Stimulated activated CD8-positive, alpha-beta memory T cell treated with anti-CD3 and anti-CD28 coated beads, Interleukin-7, amount 100 ng/mL, for 24 hours (primary cell): ENCODE data around the gene CTBP2.
"Not testable (repeated sequence)": the region's sequence is repeated elsewhere in the genome, so short reads cannot be mapped to it uniquely, and the experiment has no call there.

Experiments used
- DNase-seq: peaks from one replicate; pipeline ENCODE4 v3.0.0-alpha.2; 2020; ENCODE audit warnings: low read depth

Gene CTBP2

GRCh38 chr10:125087191-125087896 is 73.0 kb downstream of the CTBP2 start:
- no peak for DNase-seq

DNA sequence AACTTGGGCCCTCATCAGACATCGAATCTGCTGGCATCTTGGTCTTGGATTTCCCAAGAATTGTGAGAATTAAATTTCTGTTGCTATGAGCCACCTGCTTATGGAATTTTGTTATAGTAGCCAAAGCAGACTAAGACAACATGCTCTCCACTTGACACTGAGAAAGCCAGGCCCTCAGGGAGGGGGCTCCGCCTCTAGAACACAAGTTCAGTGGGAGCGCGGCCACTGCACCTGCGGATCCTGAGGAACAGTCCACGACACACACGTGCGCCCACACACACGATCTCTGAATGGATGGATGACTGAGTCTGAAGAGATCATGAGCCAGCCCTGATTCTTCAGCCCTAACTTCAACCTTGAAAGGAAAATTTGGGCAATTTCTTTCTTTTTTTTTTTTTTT is 73.7 kb downstream of the CTBP2 start:
- DNase-seq, result no peak

- DNase-seq, result no peak
Observed at GRCh38 chr10:125085258-125086054, 74.9 kb downstream of the CTBP2 start.

DNA sequence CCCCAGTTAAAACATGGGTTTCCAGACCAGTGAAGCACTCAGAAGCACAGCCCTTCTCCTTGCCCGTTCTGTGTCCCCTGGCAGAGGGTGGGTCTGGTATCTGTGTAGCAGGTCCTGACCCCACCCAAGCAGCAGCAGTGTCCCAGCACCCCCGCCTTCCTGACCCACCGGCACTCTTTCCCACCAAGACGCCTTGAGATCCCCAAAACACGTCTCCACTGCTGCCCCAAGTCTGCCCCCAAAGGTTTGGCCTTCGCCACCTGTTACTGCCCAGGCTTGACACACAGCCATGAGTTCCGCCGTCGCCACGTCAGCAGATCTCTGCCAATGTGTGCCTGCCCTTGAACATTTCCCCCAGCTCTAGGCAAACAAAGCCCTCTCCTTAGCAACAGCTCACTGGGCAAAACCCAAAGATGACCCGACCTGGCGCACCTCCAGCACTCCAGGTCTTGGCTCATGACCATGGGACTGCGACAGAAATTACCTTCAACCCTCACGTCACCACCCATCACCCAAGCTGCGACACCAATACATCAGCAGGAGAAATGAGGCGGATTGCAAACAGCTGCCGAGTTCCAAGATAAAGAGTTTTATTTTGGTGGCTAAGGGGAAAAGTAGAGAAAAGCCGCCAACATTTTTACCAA is 75.6 kb downstream of the CTBP2 start:
- DNase-seq, result no peak

DNA sequence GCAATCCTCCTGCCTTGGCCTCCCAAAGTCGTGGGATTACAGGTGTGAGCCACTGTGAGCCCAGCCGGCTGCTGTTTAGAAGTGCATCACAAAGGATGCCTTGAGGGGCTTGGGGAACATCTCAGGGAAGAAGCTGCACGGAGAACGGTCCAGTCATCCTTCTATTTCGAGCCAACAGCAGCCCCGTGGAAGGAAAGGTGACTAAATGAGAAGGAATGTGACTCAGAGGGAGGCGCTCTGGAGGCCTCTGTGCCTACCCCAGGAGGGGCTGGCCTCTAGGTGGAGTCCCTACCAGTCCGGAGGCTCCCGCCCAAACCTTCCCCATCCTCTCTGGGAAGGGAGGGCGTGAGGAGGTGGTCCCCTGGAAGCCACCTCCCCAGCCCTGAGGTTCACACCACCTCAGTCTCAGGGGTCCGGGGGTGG is 76.2 kb downstream of the CTBP2 start:
- no peak for DNase-seq

- no peak for DNase-seq
Observed at GRCh38 chr10:125083576-125083920, 76.8 kb downstream of the CTBP2 start.

DNA sequence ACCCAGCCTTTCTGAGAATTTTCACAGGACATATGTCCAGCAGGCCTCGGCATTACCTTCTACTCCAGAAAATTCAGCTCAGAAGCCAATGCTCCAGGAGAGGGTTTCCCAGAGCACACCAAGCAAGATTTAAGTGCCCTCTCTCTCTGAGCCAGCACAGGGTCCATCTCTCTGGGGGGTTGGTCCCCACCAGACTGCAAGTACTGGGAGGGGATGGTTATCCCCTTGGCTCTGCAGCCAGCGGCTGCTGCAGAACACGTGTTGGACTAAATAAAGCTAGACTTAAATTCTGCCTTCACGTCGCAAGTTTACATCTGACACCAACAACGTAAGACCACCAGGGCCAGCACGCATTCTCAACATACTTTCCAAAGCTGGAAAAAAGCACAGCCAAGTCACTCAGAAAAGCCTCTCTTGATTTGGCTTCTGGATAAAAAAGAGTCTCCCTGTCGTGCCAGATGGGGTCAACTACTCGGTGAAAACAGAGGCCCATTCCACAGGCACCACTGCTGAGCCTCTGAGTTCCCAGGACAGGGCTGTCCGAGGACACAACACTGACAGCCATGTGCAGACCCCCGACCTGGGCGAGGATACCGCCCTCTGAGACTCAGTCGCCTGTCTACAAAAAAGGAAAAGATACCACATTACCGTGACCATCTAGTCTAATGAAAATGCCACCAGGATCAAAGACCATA is 77.3 kb downstream of the CTBP2 start:
- DNase-seq, result no peak

GRCh38 chr10:125082471-125082870 is 77.9 kb downstream of the CTBP2 start:
- DNase-seq, result not testable (repeated sequence)

GRCh38 chr10:125081931-125082330 is 78.4 kb downstream of the CTBP2 start:
- DNase-seq, result no peak

DNA sequence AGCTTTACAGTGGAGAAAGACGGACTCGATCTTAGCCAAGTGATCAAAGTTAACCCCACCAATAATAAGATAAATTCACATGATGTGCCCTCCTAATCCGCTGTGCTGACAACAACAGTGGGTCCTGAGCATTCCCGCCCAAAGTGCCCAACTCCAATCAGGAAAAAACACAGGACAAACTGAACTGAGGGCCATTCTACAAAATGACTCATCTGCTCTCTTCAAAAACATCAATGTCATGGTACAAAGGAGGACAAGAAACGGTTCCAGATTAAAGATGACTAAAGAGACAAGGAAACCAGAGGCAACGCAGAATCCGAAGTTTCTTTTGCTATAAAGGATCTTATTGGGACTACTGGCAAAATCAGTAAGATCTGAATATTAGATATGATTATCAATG is 79.4 kb downstream of the CTBP2 start:
- no peak for DNase-seq

DNA sequence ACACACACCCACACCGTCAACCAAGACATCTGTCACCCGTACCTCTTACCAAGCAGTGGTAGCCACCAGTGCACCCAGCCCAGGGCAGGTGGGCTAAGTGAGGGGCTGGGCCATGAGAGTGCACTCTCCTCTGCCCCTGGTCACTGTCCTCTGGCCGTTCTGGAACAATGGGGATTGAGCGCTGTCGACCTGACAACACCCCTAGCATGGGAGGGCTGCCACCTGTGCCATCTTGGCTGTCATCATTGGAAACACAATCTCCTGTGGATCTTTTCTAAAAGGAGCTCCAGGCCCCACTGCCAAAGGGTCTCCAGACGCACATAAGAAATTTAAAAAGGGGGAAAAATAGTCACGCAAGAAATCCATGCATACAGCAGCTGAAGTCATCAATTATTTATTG is 80.1 kb downstream of the CTBP2 start:
- no peak for DNase-seq

DNA sequence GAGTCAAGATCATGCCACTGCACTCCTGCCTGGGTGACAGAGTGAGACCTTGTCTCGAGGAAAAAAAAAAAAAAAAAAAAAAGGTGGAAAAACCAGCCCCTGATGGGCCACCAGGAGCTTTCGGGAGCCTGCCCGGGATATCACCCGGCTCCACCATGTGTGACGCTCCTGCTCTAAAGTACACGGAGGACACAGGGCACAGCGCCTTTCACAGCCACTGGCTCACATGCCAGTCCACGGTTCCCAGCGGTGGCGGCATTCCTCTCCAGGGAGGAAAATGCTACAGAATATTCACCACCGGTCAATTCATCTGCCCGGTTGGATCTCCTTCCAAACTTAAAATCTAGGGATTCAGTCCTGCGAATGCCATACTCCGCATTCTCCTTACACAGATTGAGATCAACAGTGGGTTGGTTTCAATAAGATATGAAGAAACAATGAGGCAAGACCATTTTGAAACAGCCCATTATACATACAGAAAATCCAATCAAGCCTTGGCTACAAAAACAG is 81.2 kb downstream of the CTBP2 start:
- no peak for DNase-seq

DNA sequence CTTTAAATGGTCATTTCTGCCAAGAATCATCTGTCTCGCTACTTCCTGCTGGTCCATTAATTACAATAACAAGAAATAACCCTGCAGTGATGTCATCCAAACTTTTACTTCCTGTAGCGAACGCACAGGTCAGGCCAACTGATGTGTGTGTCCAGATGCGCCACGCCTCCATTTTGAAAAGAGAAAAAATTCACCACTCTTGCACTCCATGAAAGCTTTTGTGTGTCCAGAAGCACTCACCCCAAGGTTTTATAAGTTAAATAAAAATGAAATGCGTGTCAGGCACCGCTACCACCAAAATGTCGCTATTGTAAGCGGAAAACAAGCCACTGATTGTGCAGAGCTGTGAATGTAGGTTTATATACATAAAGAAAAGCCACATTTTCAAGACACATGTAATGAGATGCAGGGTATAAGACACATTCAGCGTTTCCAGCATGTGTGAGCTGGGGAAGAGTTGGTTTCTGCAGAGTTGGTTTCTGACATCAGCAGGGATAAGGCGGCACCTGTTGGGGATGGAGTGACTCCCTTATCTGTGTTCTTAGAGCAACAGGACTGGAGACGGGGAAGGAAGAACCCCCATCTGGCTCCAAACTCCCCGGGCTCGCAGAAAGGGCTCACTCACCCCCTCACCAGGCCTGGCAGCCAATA is 83.3 kb downstream of the CTBP2 start:
- no peak for DNase-seq

DNA sequence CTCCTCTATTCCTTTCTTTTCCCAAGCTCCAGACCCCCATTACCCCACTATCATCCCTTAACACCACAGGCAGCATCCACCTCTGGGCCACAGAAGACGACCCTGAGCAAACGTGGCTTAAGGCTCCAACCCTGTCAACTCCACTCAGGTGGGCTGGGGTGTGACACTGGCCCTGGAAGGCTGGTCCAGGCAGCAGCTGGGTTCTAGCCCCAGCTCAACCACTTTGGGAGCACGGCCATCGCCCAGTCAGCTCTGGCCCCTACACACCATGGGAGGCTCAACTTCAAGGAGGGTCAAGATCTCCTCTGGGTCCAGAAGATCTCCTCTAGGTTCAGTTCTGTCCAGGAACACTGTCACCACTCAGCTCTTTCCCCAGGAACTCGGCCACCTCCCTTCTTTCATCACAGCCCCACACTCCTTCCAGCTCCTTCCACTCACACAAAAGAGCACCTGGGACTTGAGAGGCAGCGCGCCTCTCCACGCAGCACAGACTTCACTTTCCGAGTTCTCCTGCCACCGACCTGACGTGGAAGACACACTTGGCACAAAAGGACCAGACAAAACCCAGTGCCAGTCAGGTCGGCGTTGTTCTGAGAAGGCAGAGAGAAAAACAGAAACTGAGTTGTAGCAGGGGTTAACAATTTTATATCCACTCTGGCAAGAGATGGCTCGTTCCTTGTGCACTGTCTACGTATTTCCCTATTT is 84.1 kb downstream of the CTBP2 start:
- no peak for DNase-seq

GRCh38 chr10:125073996-125074395 is 86.4 kb downstream of the CTBP2 start:
- no peak for DNase-seq

DNA sequence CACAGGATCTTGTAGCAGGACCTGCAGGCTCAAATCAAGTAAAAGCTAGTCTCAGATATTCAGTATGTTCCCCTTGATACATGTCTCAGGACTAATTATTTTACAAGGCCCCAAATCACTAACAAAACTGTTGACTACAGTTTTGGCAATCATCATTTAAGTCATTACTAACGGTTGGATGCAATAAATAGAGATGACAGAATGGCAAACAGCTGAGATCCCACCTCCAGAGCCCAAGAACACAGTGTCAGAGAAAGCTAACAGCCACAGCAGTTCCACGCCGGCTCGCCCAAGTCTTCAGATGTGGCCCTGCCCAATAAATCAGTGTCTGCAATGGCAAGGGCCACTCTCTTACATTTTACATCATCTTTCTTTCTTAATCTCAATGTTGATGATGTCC is 87.6 kb downstream of the CTBP2 start:
- DNase-seq, result no peak

DNA sequence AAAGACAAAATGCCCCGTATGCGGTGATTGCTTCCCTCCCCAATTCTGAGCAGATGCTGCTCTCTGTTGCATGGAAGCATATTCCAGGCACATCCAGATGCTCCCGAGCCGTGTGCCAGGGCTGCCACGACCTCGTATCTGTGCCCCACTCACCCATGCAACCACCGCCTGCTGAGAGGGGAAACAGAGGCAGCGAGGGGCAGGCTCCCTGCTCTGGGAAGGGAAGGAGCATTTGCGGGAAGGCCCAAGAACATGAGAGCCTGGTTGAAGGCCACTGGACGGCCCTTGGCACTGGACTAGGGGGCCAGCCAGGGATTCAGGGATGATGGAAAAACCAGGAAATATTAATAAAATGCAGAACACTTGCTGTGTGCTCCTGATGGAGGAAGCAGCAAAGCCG is 89.4 kb downstream of the CTBP2 start:
- no peak for DNase-seq

DNA sequence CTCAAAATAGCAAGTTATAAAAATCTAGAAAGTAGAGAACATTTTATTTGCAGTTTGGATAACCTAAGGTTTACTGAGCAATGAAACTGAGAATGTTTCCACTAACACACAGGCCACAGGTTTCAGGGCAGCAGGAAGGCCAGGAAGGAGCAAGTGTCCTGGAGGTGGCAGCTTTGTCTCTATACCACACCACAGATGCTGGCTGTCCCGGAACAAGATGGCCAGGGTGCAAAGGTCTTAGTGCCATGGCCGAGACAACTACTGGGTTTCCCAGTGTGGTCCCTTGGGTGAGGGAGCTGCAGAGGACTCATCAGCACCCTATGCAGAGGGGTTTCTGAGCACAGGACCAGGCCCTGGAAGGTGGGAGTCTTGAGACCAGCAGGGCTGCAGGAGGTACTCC is 92.0 kb downstream of the CTBP2 start:
- DNase-seq, result no peak

- DNase-seq, result no peak
Observed at GRCh38 chr10:125067764-125068163, 92.6 kb downstream of the CTBP2 start.

DNA sequence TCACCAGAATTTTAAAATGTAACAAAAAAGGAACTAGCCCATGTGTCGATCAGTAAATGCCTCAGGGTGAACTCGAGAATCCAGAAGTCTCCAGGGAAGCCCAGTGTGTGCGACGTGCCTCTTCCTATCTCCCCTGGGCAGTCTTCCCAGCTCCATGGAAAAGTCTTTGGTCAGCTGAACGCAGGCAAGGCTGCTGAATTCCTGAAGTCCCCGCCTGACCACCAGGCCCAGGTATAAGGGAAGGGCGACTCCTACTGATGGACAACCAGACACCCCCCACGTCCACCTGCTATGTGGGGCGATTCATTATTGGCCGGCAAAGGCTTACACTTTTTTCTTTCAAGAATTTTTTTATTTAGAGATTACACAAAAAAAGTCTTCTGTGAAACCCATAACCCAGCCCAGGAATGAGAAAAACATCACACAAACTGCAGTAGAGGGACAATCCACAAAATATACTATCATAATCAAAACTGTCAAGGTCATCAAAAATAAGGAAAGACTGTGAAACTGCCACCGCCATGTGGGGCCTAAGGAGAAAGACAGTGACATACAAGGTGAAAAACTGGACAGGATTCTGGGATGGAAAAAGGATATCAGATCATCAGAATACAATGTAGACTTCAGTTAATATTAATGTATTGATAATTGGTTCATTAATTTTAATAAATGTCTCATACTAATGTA is 93.5 kb downstream of the CTBP2 start:
- DNase-seq, result no peak
